Heart right ventricle (tissue), 16 donors: ENCODE measurements around the gene R3HDM4. TPM values are rescaled to one million over a fixed set of nuclear protein-coding genes. Genes with fewer than 3 reads are reported as not detected.

Experiments
- ATAC-seq, 8 donors: fragments of 200-7000 bp; cut with Tn5 transposase; one replicate each; pipeline ENCODE4 v1.9.1; 2020; ENCODE audit warnings: mild to moderate bottlenecking in 8 of 8, moderate library complexity in 8 of 8, moderate number of reproducible peaks in 1 of 8
- DNase-seq, 2 donors: peaks; one replicate each; pipeline ENCODE4 v3.0.0-alpha.2; 2020
- H3K27ac ChIP-seq, 10 donors: fragments of 200-600 bp; sonication (generic) in 2 of 10; one replicate each; pipeline versions ENCODE4 v1.5.0 to v1.8.0; 2020 to 2022; ENCODE audit warnings: mild to moderate bottlenecking in 3 of 10
- H3K27me3 ChIP-seq, 7 donors: fragments of 200-600 bp; one replicate each; pipeline ENCODE4 v1.8.0; 2021 to 2022; ENCODE audit warnings: mild to moderate bottlenecking in 2 of 7
- H3K36me3 ChIP-seq, 9 donors: fragments of 200-600 bp; sonication (generic) in 1 of 9; one replicate each; pipeline versions ENCODE4 v1.5.0 to v1.8.0; 2020 to 2022; ENCODE audit warnings: mild to moderate bottlenecking in 2 of 9
- H3K4me1 ChIP-seq, 9 donors: fragments of 200-600 bp; sonication (generic) in 1 of 9; one replicate each; pipeline versions ENCODE4 v1.5.0 to v1.8.0; 2020 to 2022; ENCODE audit warnings: mild to moderate bottlenecking in 4 of 9
- H3K4me3 ChIP-seq, 10 donors: fragments of 200-600 bp; sonication (generic) in 2 of 10; one replicate each; pipeline versions ENCODE4 v1.5.0 to v1.8.0; 2020 to 2022; ENCODE audit warnings: mild to moderate bottlenecking in 7 of 10, moderate library complexity in 2 of 10
- H3K9me3 ChIP-seq, 11 donors: fragments of 200-600 bp in 10 of 11; sonication (generic) in 2 of 11; one replicate each; pipeline versions ENCODE4 v1.5.0 to v1.8.0; 2013 to 2022; ENCODE audit warnings: mild to moderate bottlenecking in 2 of 11, control low read depth in 1 of 11, moderate library complexity in 1 of 11
- CTCF ChIP-seq, 9 donors: fragments of 200-600 bp; sonication (generic) in 2 of 9; IDR thresholded peaks; one replicate each; pipeline versions ENCODE4 v1.5.0 to v1.8.0; 2021 to 2022; ENCODE audit warnings: antibody characterized with exemption in 9 of 9, mild to moderate bottlenecking in 5 of 9, moderate library complexity in 1 of 9
- WGBS, 2 donors: extraction: QIAGEN DNeasy Blood & Tissue Kit; methylation state at CpG; one replicate each; pipeline ENCODE4 v1.1.7; 2013; ENCODE audit warnings: inconsistent platforms in 1 of 2; 5-methylcytosine and 5-hydroxymethylcytosine counted together
- intact Hi-C, 10 donors: fragments of 100-400 bp; cut with DNase I; formaldehyde crosslinking; loops; one replicate each; pipeline versions ENCODE4 v1.11.1 to v1.14.2; 2022
- polyA plus RNA-seq, 2 donors: library from polyadenylated mRNA; stranded (reverse); fragments of 200-250 nt; gene quantifications; one replicate each; pipeline ENCODE4 v1.2.3, GENCODE V29; 2013
- total RNA-seq, 10 donors: library from RNA; stranded (reverse); fragmentation: NEBNext Ultra II Directional in 3 of 10; extraction: Animal tissue kit (Norgen Biotek cat#: 25700) in 3 of 10; gene quantifications; one replicate each; pipeline versions ENCODE4 v1.2.1 to v1.2.4, GENCODE V29; 2021 to 2023
- donor health status: Arrhythmogenic right ventricular cardiomyopathy.
- donor health status: ischemic (EF 13 %, LVEDD 7.1; RV severe dilation, severe dysfunction).
- donor health status: healthy with polysubstance abuse.
- donor health status: DM: no; HTN: yes; CAD: no.
- donor health status: DM: no; HTN: no; CAD: no.
- donor health status: ischemic (EF 25% LVEDD 6.9; RV normal size, moderate dysfunction).
- donor health status: ischemic (EF 25% LVEDD 5.7; RV mildly dilated, moderate dysfunction).
- donor health status: healthy.
- donor health status: DM: yes; HTN: yes; CAD: no.
- donor health status: Ischemic cardiomyopathy.
- donor health status: ischemic (EF 35%, LVEDD 5.7; RV mildly dilated, moderate dysfunction).
- donor health status: nonischemic (EF 11% LVEDD 7.7; RV severe dilation, severe dysfunction).
- donor health status: DM: yes; HTN: yes; CAD: no.
- donor health status: PGD.
- donor health status: ischemic (EF 29% LVEDD 5.4; RV normal size, mild dysfunction).
- donor health status: nonischemic (EF 23%, LVEDD 6.1; RV moderate dilation, normal function).

The R3HDM4 gene
- total and polyA plus RNA-seq, 12 donors: 16.3 to 49.8 (median 20.8) TPM

GRCh38 chr19:929203-929890 lies 16.3 kb upstream of the R3HDM4 start:
- TF ChIP-seq CTCF (IDR thresholded peaks at IDR 0.05): no peak
- H3K4me3 ChIP-seq: no peak overlapping the region
- WGBS, 2 donors: 95 to 96% methylated on average over 43 to 51 of the region's 51 CpGs
- peak in 1 of 2 donors; percentile 7 for DNase-seq
- peaks cover 0 to 7% (median 0%) of the 10 kb centered on the region in 9 donors for H3K36me3 ChIP-seq
- H3K4me1 ChIP-seq: peaks cover 27 to 58% (median 40%) of the 10 kb centered on the region in 9 donors
- H3K27me3 ChIP-seq: no peaks in the 10 kb centered on the region
- intact Hi-C loops: loop anchor here in 4 of 10 donors (2.0 to 10.0 kb wide), 4 partner anchors 67 to 315 kb away; partner anchors contain the start of genes ATP5F1D (in 2 of the 4), CBARP (in 1 of the 4) and MIDN (in 1 of the 4)
- H3K9me3 ChIP-seq: no peaks in the 10 kb centered on the region
- H3K27ac ChIP-seq: no peak overlapping the region
- ATAC-seq: no peak

- intact Hi-C loops: loop anchor here in 4 of 10 donors (2.0 to 10.0 kb wide), 4 partner anchors 68 to 316 kb away; partner anchors contain the start of genes ATP5F1D (in 2 of the 4), CBARP (in 1 of the 4) and MIDN (in 1 of the 4)
- H3K4me1 ChIP-seq: peaks cover 20 to 58% (median 33%) of the 10 kb centered on the region in 9 donors
- no peaks in the 10 kb centered on the region for H3K27me3 ChIP-seq
- no peak for ATAC-seq
- H3K9me3 ChIP-seq: no peaks in the 10 kb centered on the region
- H3K27ac ChIP-seq: peak overlapping the region in 2 of 10 donors; percentile 88 to 98
- whole genome bisulfite sequencing, 2 donors: 90 to 92% methylated on average over 18 of the region's 18 CpGs
- DNase-seq: peak in 1 of 2 donors; percentile 28
- no peak for TF ChIP-seq CTCF (IDR thresholded peaks at IDR 0.05)
- peaks cover 0 to 7% (median 0%) of the 10 kb centered on the region in 9 donors for H3K36me3 ChIP-seq
- H3K4me3 ChIP-seq: no peak overlapping the region
Observed at GRCh38 chr19:928471-929202, 15.6 kb upstream of the R3HDM4 start.

GRCh38 chr19:927780-928401 lies 14.9 kb upstream of the R3HDM4 start:
- H3K9me3 ChIP-seq: no peaks in the 10 kb centered on the region
- 73 to 75% methylated on average over 12 of the region's 12 CpGs for WGBS, 2 donors
- ATAC-seq (no peak), DNase-seq (peak in 1 of 2 donors; percentile 14)
- H3K36me3 ChIP-seq: peaks cover 0 to 7% (median 0%) of the 10 kb centered on the region in 9 donors
- H3K27ac ChIP-seq: peak overlapping the region in 7 of 10 donors; percentile 70 to 98 (median 87)
- TF ChIP-seq CTCF (IDR thresholded peaks at IDR 0.05): no peak
- H3K4me3 ChIP-seq: peak overlapping the region in 8 of 10 donors; percentile 67 to 99 (median 86)
- H3K27me3 ChIP-seq: no peaks in the 10 kb centered on the region
- peaks cover 12 to 52% (median 26%) of the 10 kb centered on the region in 9 donors for H3K4me1 ChIP-seq
- intact Hi-C loops: loop anchor here in 4 of 10 donors (2.0 to 10.0 kb wide), 4 partner anchors 69 to 317 kb away; partner anchors contain the start of genes ATP5F1D (in 2 of the 4), CBARP (in 1 of the 4) and MIDN (in 1 of the 4)
